Islet precursor cell (in vitro differentiated cells): ENCODE results near the gene SYNGR4.
"Not testable (repeated sequence)": the region's sequence is repeated elsewhere in the genome, so short reads cannot be mapped to it uniquely, and the experiment has no call there.

Source experiments
- DNase-seq: peaks from one replicate; pipeline ENCODE4 v3.0.0-alpha.2; 2018

The SYNGR4 gene

DNA sequence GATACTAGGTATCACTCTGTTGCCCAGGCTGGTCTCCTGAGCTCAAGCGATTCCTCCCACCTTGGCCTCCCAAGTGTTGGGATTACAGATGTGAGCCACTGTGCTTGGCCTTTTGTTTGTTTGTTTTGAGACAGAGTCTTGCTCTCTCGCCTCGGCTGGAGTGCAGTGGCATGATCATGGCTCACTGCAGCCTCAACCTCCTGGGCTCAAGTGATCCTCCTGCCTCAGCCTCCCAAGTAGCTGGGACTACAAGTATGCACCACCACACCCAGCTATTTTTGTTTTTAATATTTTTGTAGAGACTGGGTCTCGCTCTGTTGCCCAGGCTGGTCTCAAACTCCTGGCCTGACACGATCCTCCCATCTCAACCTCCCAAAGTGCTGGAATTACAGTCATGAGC, 7.6 kb downstream of the SYNGR4 start:
- not testable (repeated sequence) for DNase-seq

DNA sequence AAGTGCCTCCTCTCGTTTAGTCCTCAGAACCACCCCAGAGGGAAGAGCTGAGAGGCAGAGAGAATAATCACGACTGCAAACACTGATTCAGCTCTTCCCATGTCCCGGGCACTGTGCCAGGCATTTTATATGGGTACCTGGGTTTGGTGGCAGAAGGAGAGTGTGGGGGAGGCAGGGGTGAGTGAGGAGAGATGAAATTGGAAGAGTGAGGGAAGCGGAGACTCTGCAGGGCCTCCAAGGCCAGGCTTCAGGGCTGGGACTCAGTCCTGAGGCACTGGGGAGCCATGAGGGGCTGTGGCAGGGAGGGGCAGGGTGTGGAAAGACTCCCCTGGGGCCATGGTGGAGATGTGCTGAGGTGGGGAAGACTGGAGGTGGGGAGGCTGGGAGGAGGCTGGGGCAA, 8.7 kb downstream of the SYNGR4 start:
- DNase-seq: no peak

- no peak for DNase-seq
These were observed 9.4 kb downstream of the SYNGR4 start for GRCh38 chr19:48373567-48373966.

- DNase-seq: no peak
These were observed 14.0 kb downstream of the SYNGR4 start for GRCh38 chr19:48378194-48378570.

- DNase-seq: no peak
These were observed 14.9 kb downstream of the SYNGR4 start for GRCh38 chr19:48379058-48379457.

DNA sequence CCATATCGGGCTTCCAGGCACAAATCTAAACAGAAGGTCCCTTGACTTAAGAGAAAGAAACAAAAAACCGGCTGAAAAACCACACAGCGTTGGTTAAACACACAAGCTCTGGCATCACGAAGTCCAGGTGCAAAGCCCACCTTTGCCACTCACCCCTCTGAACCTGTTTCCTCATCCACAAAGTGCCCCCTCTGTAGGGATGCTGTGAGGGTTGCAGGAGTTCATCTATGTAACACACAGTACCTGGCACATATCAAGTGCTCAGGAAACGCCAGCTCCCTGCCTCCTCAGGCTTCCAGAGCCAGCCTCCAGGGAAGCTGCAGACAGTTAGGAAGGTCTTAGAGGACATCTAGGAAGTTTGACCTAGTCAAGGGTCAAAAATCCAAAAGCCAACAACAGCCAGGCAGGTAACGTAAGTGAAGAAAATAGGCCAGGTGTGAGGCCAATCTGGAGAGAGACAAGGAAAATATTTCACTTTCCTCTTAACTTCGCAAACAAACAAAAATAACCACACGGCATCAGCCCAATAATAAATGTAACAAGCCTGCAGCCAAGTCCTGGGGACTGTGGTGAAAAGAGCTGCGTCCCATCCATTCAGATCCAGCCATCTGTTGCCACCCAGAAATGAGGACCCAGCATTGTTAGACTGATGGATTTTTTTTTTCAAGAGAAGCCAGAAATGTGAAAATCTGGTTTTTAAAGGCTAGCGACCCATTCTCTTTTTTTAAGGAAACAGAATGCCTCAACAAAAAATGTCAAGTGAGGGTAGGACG, 17.2 kb downstream of the SYNGR4 start:
- no peak for DNase-seq

DNA sequence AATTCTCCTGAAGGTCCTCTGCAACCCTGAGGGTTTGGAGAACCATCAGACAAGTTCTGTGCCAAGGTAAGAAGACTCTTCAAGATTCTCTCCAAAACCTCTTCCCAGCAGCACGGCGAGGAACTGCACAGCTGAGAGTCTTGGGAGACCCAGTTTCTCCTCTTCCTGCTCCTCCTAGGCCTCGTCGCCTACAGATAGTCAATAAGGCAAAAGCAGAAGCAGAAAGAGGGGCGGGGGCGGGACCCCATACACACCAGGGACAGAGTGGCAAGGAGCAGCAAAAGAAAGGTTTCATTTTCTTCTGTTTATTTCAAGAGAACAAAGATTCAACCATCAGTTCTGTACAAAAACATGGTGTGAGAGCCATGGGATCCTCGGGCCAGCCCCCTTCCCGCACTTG, 18.1 kb downstream of the SYNGR4 start:
- DNase-seq: no peak

DNA sequence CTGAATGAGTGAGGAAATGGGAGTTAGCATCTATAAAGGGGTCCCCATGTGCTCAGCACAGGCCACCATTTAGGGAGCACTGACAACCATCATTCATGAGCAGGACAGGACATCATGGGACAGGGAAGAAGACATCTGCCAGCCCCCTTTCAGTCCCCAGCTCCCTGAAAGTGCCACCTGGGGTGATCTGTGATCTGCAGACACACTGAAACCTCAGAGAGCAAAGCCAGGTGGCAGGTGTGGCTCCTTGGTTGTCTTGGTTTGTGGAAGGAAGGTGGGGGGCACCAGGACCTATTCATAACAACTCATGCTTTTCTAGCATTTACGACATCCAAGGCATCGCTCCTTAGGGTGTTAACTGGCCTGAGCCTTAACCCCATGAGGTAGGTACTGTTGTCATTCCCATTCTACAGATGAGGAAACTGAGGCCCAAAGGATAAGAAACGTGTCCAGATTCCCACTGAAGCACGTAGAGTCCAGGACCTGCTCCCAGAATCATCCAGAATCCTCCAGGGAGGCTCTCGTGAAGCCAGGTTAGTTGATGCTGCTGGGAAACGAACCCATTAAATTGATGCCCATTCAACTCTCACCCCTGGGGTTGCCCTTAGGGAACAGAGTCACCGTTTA, 21.4 kb downstream of the SYNGR4 start:
- no peak for DNase-seq

DNA sequence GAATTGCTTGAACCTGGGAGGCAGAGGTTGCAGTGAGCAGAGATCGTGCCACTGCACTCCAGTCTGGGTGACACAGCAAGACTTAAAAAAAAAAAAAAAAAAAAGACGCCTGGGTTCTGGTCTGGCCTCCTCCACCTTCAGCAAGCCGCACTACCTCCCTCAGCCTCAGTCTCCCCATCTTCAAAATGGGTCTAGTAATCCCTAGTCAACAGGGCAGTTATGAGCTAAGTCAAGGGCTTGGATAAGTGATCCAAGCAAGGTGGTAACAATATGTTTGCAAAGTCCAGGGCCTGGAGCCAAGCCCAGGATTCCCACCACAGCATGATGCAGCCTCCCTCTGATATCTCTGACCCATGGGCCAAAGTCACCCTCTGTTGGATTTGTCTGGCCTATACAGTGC, 22.8 kb downstream of the SYNGR4 start:
- no peak for DNase-seq

GRCh38 chr19:48390188-48391099, 26.3 kb downstream of the SYNGR4 start:
- DNase-seq: peak; percentile 85

DNA sequence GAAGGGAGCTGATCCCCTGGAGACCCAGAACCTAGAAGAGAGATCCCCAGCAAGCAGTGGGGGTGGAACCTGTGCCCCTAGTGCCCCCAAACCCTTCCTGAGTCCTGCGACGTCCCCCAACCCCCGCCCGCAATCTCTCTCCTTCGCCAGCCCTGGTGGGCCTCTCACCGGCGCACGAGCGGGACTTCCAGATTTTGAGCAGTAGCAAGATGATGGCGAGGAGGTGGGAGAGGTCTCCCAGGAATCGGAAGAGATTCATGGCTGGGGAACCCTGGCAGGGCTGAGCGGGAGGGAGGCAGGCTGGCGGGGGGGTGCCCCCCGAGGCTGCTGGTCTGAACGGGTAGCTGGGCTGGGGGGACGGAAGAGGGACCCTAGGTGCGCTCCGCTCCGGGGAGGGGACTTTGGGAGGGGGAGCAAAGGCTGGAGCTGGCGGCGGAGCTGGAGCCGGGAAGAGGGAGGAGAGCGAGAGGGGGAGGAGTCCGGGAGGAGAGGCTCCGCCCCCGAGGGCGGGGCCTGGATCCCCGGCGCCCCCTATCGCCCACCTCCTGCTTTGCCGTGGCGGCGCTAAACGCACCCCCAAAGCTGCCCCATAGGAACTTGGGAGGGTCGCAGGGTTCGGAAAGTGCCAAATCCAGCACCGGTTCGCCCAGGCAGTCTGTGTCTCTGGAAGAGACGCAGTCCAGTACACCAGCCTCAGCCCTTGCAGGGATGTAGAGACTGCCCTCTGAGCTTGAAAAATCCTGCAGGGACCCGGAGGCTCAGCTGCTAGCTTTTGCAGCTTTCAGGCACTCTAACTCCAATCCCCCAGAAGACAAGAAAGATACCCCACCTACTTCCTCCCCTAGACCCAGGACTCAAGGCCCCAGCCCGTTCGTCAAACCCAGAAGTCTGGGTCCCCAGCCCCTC, 27.2 kb downstream of the SYNGR4 start, which contains the start of gene KDELR1:
Gene KDELR1 (minus strand): TSS at position 452 of the 906 bp plus-strand sequence. CDS start 193 bp downstream, at position 259.
- peak; percentile 79 for DNase-seq

- not testable (repeated sequence) for DNase-seq
These were observed 27.8 kb downstream of the SYNGR4 start for GRCh38 chr19:48392006-48392344.

DNA sequence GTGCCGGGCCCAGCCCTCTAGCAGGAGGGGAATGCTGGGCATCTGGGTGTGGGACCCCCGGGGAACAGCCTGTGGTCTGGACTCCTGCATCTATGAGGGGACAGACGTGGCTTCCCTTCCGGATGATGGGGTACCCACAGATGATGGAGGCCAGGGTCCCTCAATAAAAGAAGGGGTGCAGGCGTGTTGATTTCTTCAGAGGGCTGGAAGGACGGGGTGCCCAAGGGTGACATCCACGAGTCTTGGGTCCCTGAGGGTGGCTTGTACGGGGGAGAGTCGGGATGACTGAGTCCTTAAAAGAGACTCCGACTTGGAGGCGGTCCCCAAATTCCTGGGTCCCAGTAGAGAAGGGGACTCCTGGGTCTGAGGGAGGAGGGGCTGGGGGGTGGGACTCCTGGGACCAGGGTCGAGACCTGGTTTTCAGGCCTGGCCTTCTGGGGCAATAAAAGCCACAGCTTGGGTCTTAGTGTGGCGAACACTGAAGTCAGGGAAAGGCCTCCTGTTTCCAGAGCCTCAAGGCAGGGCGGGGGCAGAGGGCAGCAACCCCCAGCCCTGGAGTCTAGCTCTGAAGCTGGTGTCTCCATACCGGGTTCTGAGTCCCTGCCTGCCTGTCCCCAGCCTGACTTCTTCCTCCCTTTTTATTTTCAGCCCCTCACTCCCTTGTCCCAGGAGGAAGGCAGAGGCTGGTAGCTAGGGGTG, 28.8 kb downstream of the SYNGR4 start:
- peak; percentile 84 for DNase-seq

DNA sequence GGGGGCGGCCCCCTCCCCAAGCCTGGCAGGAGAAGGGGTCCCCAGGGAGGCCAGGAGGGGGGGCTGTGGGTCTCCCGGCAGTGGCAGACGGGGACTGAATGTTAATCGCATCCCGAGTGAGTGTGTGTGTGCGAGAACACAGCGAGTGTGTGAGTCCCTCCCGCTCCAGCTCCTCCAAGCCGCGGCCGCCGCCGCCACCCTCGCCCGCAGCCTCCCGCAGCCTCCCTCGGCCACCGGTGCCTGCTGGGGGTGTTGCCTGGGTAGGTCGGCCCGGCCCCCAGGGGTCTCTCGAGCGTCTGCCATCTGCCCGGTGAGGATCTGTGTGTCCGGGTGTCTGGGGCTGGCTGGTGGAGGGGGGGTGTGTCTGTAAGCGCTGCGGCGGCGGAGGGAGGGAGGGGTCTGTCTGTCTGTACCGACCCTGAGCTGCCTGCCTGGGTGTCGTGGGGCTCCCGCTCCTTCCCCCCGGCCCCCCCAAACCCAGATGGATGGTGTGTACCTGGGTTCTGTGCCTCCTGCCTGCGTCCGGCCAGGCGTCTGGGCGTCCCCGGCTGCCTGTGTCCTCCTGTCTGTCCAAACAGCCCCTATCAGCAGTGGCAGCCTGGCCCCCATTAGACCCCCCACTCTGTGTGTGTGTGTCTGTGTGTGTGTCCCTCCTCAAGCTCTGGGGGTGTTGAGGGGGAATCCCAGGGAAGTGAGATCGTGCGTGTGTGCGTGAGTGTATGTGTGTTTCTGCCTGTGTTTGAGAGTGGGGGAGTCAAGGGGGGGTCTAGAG, 29.6 kb downstream of the SYNGR4 start, which contains the start of gene GRIN2D:
Gene GRIN2D (plus strand): TSS at position 110 of the 772 bp plus-strand sequence. CDS start 4,725 bp downstream, outside the sequence.
- DNase-seq: peak; percentile 83

- DNase-seq: peak; percentile 65
These were observed 30.4 kb downstream of the SYNGR4 start for GRCh38 chr19:48394331-48395169.

GRCh38 chr19:48395170-48395455, 30.9 kb downstream of the SYNGR4 start:
- DNase-seq: no peak

- no peak for DNase-seq
These were observed 31.3 kb downstream of the SYNGR4 start for GRCh38 chr19:48395499-48395898.

DNA sequence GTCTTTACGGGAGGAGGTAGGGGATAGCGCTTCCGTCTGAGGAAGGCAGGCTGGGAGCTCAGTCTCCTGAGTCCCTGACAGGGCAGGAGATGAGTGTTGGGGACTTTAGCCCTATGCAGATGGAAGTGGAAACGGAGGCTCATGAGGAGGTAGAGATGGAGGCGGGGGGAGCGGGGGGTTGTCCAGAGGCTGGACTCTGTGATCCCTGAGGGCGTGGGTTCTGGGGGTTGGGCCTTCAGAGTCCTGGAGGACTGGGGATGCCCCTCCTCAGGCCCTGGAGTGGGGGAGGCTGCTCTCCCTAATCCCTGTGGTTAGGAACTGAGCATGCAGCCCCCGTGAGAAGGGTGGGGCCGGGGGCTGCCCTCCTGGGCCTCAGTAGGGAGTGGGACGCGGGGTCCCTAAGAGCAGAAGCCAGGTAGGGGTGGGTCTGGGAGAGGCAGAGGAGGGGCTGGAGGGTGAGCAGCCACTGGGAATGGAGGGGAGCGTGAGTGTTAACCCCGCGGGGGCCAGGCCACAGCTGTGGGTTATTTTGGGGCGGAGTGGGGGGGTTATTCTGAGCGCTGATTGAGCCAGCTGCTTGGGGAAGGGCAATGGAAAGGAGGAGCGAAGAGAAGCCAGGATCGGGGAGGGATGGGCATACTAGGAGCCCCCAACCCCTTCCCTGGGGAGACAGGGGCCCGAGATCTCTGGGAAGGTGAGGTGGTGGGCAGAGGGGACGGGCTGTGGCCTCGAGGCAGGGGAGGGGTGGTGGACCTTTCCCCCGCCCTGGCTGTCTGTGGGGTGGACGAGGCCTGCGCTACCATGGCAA, 32.1 kb downstream of the SYNGR4 start:
- no peak for DNase-seq

DNA sequence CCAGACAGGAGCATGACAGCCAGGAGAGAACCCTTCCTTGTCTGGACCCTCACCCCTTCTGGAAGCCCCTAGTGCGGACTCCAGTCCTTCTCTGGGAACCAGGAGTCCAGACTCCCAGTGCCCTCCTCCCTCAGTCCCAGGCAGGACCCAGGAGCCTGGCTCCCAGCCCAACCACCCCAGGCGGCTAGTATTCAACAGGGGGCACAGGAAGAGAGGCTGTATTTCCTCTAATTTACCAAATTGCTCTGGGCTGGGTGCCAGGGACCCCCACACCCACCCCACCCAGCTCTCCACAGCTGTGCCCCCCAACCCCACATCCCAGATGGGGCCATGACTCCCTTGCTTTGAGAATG, 32.6 kb downstream of the SYNGR4 start:
- no peak for DNase-seq
